ENCODE measurements around the gene PREX1.
"Not testable (repeated sequence)": the region's sequence is repeated elsewhere in the genome, so short reads cannot be mapped to it uniquely, and the experiment has no call there.

The PREX1 gene

DNA sequence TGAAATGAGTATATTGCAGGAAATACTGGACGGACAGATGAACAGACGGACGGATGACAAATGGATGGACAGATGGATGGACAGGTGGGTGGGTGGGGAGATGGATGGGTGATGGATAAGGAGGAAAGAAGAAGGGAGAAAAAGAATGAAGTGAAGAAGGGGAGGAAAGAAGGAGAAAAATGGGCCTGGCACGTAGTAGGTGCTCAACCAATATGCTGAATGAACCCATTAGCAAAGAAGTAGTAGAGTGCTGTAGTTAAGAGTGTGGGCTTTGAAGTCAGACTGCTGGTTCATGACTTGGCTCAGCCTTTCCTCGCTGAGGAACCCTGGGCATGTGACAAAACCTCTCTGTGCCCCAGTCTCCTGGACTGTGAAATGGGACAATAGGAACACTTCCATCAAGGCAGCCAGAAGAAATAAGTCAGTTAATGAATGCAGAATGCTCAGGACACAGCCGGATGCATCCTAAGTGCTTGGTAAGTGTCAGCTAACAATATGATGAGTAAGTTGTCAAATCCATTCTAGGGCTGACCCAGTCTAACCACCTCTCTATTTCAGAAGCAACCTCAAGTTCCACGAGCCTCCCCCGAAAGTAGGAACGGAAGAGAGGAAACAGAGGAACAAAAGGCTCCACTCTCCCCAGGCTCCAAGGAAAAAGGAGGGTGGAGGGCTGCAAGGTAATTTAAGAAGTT lies 37.9 kb downstream of the PREX1 start:
- peak; percentile 46 for DNase-seq

GRCh38 chr20:48789185-48789668 lies 38.6 kb downstream of the PREX1 start:
- peak; percentile 52 for DNase-seq

GRCh38 chr20:48788486-48789072 lies 39.2 kb downstream of the PREX1 start:
- DNase-seq, result peak; percentile 33

- peak; percentile 51 for DNase-seq
These were observed 39.9 kb downstream of the PREX1 start for GRCh38 chr20:48787861-48788375.

- DNase-seq, result no peak
These were observed 40.7 kb downstream of the PREX1 start for GRCh38 chr20:48786951-48787705.

GRCh38 chr20:48785801-48786200 lies 42.0 kb downstream of the PREX1 start:
- no peak for DNase-seq

- DNase-seq, result no peak
These were observed 42.5 kb downstream of the PREX1 start for GRCh38 chr20:48785256-48785655.

DNA sequence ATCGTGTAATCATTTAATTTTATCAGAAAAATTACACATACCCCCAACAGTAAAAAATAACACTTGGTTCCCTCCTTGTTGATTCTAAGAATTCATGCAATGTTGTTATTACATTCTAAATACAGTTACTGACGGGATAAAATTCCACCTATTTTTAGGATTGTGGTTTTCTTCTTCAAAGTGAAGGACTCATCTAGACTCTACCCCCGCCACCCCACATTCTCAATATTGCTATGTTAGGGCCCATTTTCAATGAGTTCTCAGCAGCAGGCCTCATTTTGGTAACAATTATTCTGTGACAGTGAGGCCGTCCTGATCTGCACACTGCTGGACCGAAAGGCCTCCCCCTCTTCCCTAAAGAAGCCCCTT lies 43.5 kb downstream of the PREX1 start:
- DNase-seq, result peak; percentile 77

- peak; percentile 85 for DNase-seq
These were observed 44.1 kb downstream of the PREX1 start for GRCh38 chr20:48783533-48784272.

GRCh38 chr20:48782901-48783308 lies 44.9 kb downstream of the PREX1 start:
- DNase-seq, result no peak

DNA sequence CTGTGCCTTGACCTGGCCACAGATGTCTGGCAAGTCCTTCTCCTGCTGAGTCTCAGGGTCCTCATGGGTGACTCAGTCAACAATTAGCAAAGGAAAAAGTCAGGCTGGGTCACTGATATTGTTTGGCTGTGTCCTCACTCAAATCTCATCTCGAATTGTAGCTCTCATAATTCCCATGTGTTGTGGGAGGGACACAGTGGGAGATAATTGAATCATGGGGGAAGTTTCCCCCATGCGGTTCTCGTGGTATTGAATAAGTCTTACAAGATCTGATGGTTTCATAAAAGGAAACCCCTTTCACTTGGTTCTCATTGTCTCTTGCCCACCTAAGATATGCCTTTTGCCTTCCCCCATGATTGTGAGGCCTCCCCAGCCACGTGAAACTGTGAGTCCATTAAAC lies 45.7 kb downstream of the PREX1 start:
- DNase-seq, result no peak

- no peak for DNase-seq
These were observed 46.2 kb downstream of the PREX1 start for GRCh38 chr20:48781634-48782033.

DNA sequence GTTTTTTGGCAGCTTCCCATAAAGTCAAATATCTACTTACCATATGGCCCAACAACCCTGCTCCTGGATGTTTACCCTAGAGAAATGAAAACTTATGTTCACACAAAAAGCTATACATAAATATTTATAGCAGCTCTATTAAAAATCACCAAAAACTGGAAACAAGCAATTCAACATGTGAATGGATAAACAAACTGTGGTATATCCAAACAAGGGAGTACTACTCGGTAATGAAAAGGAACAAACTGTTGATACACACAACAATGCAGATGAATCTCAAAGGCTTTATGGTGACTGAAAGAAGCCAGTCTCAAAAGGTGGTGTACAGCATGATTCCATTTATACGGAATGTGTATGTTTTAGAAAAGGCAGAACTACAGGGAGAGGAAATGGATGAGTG lies 48.4 kb downstream of the PREX1 start:
- DNase-seq, result no peak

DNA sequence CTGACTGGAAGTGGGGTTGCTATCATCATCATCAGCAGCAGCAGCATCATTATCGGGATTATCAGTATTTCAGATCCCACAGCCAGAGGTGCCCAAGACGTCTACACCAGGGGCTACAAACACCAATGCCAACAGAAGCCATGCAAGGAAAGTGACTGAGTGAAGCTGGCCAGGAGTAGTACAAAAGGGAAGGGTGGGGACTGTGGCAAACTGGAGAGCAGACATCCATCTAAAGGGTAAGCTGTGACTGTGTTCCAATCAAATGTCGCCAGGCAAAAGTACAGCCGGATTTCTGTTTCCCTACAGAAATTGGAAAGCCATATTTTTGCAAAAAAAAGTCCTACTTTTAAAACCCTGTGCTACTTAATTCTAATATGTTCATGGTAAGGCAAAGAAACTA lies 50.0 kb downstream of the PREX1 start:
- no peak for DNase-seq

DNA sequence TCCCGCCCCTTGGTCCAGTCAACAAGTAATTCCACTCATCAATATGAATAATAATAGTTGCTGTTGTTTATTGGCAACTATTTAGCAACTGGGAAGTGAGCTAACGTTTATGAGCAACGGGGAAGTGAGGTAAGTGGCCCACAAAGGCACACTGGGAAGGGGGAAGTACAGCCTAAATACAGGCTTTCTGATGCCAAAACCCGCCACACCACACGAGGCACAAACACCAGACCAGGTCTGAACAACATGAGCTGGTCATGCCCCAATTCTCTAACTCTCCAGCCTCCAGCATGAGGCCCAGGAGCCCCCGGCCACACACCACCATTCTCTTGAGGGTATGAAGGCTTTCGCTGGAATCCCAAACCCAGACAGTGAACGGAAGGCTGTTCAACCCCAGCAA lies 50.8 kb downstream of the PREX1 start:
- DNase-seq, result no peak

GRCh38 chr20:48776306-48776705 lies 51.5 kb downstream of the PREX1 start:
- no peak for DNase-seq

GRCh38 chr20:48775545-48775944 lies 52.3 kb downstream of the PREX1 start:
- DNase-seq, result not testable (repeated sequence)

GRCh38 chr20:48774696-48775095 lies 53.1 kb downstream of the PREX1 start:
- DNase-seq, result no peak

- DNase-seq, result no peak
These were observed 53.9 kb downstream of the PREX1 start for GRCh38 chr20:48773837-48774418.

DNA sequence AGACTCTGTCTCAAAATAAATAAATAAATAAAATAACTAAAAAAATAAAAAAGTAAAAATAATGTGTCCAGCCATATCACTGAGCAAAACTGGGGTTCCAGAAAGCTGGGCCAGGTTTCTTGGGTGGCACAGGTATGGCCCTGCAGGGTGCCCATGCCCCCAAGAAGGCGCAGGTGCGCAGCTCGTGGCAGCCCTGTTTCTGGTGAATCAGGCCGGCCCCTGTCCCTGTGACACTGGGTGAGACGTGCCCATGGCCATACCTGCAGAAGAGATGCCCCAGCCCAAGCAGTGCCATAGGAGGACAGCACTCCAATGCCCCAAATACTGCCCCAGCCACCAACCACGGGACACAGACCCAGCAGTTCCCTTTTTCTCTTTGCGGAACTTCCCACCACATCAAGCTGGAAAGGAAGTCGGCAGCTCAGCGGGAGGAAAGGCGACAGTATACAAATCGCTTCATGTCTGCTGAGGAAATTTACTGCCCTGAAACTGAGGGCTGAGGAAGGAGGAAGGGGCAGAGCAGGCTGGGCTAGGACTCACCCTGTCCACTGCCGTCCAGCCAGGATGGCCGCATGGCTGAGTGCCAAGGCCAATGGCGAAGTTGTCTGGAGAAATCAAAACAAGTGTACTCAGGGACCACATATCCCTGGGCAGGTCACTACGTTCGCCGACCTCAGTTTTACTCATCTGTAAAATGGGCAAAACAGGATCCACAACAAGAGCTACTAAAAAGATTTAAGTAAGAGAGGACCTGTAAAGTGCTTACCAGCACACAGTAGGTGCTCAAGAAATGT lies 55.4 kb downstream of the PREX1 start:
- DNase-seq, result no peak

GRCh38 chr20:48771542-48771941 lies 56.3 kb downstream of the PREX1 start:
- no peak for DNase-seq
